Natural killer cell (primary cell): ENCODE results near the gene SPAG9. TPM values are rescaled to one million over a fixed set of nuclear protein-coding genes. Genes with fewer than 3 reads are reported as not detected.

Source experiments
- ATAC-seq, 3 donors: fragments of 150-1000 bp in 2 of 3; fragments of 200-7000 bp in 1 of 3; cut with Tn5 transposase; 1 replicate in 1 of 3; 2 replicates in 2 of 3; pipeline ENCODE4 v1.10.0; 2021; ENCODE audit warnings: mild to moderate bottlenecking in 2 of 3, moderate library complexity in 2 of 3
- DNase-seq, 2 donors: peaks; one replicate each; pipeline versions ENCODE4 v3.0.0 to v3.0.0-alpha.2; 2013 to 2021; ENCODE audit warnings: mixed read lengths in 1 of 2
- H3K27ac ChIP-seq: one replicate; pipeline ENCODE4 v1.5.1; 2013; ENCODE audit warnings: mild to moderate bottlenecking, low read length
- H3K27me3 ChIP-seq: one replicate; pipeline ENCODE4 v1.6.1; 2013; ENCODE audit warnings: low read length; ENCODE audit not compliant: control insufficient read depth, insufficient read depth
- H3K36me3 ChIP-seq: one replicate; pipeline ENCODE4 v1.6.1; 2013; ENCODE audit warnings: low read length; ENCODE audit not compliant: control insufficient read depth, insufficient read depth
- H3K4me1 ChIP-seq: one replicate; pipeline ENCODE4 v1.6.1; 2013; ENCODE audit warnings: low read length; ENCODE audit not compliant: control insufficient read depth, insufficient read depth
- H3K4me3 ChIP-seq: one replicate; pipeline ENCODE4 v1.5.1; 2013; ENCODE audit warnings: low read length
- H3K9me3 ChIP-seq: one replicate; pipeline ENCODE4 v1.6.1; 2013; ENCODE audit warnings: low read length; ENCODE audit not compliant: control insufficient read depth, insufficient read depth
- H3K27ac Mint-ChIP-seq, 2 donors: one replicate each; pipeline ENCODE4 v1.8.0; 2022; ENCODE audit warnings: mild to moderate bottlenecking in 2 of 2, mixed read lengths in 2 of 2, moderate library complexity in 1 of 2
- H3K27me3 Mint-ChIP-seq, 2 donors: one replicate each; pipeline ENCODE4 v1.8.0; 2022; ENCODE audit warnings: low read depth in 2 of 2, mixed read lengths in 2 of 2
- H3K36me3 Mint-ChIP-seq: one replicate; pipeline ENCODE4 v1.8.0; 2022; ENCODE audit warnings: mixed read lengths
- H3K4me1 Mint-ChIP-seq, 2 donors: one replicate each; pipeline ENCODE4 v1.8.0; 2022; ENCODE audit warnings: mixed read lengths in 2 of 2
- H3K4me3 Mint-ChIP-seq: one replicate; pipeline ENCODE4 v1.8.0; 2022; ENCODE audit warnings: mild to moderate bottlenecking, moderate library complexity, mixed read lengths
- H3K9me3 Mint-ChIP-seq, 2 donors: one replicate each; pipeline ENCODE4 v1.8.0; 2022; ENCODE audit warnings: mixed read lengths in 2 of 2
- WGBS: methylation state at CpG from one replicate; pipeline ENCODE4 v1.1.7; 2013; ENCODE audit warnings: missing lambda C conversion rate; ENCODE audit not compliant: insufficient coverage; 5-methylcytosine and 5-hydroxymethylcytosine counted together
- intact Hi-C: fragments of 100-400 bp; cut with micrococcal nuclease; formaldehyde crosslinking; loops from one replicate; pipeline ENCODE4 v1.14.2; 2022
- total RNA-seq, 4 donors: library from RNA; stranded (reverse); fragments of 120-200 nt in 1 of 4; gene quantifications; one replicate each; pipeline versions ENCODE4 v1.2.3 to v1.2.4, GENCODE V29; 2013 to 2022
- TF ChIP-seq, protein P1 (sequence below): fragments of 200-600 bp; IDR thresholded peaks from one replicate; pipeline ENCODE4 v1.8.0; 2022; ENCODE audit warnings: antibody characterized with exemption

The SPAG9 gene
- total RNA-seq, 3 donors from 2014 or later (not counting 1 experiment from before 2014, with no cell fraction given): 78.1 to 91.7 (median 90.3) TPM

GRCh38 chr17:51120357-51120738 lies 320 bp downstream of the SPAG9 start:
- peak; percentile 20 to 36 (median 35) for ATAC-seq
- Histone ChIP-seq H3K27ac (peak overlapping the region; percentile 89), H3K4me1 (peaks cover 27% of the 10 kb centered on the region), H3K36me3 (no peaks in the 10 kb centered on the region), H3K27me3 (no peaks in the 10 kb centered on the region), H3K4me3 (peak overlapping the region; percentile 85), H3K9me3 (no peaks in the 10 kb centered on the region)
- H3K4me3 Mint-ChIP-seq: peak overlapping the region; percentile 94
- TF ChIP-seq, protein P1, sequence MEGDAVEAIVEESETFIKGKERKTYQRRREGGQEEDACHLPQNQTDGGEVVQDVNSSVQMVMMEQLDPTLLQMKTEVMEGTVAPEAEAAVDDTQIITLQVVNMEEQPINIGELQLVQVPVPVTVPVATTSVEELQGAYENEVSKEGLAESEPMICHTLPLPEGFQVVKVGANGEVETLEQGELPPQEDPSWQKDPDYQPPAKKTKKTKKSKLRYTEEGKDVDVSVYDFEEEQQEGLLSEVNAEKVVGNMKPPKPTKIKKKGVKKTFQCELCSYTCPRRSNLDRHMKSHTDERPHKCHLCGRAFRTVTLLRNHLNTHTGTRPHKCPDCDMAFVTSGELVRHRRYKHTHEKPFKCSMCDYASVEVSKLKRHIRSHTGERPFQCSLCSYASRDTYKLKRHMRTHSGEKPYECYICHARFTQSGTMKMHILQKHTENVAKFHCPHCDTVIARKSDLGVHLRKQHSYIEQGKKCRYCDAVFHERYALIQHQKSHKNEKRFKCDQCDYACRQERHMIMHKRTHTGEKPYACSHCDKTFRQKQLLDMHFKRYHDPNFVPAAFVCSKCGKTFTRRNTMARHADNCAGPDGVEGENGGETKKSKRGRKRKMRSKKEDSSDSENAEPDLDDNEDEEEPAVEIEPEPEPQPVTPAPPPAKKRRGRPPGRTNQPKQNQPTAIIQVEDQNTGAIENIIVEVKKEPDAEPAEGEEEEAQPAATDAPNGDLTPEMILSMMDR: no peak
- intact Hi-C loops: no loop called here
- under 1% methylated on average over 42 of the region's 42 CpGs for WGBS
- no peaks in the 10 kb centered on the region for H3K27me3 Mint-ChIP-seq
- peak overlapping the region; percentile 96 to 97 for H3K27ac Mint-ChIP-seq
- H3K36me3 Mint-ChIP-seq: no peaks in the 10 kb centered on the region
- no peaks in the 10 kb centered on the region for H3K9me3 Mint-ChIP-seq
- peak in 1 of 2 donors; percentile 75 for DNase-seq
- peaks cover 42 to 51% of the 10 kb centered on the region in 2 donors for H3K4me1 Mint-ChIP-seq

- Mint-ChIP-seq H3K27ac (peak overlapping the region; percentile 96 to 97), H3K27me3 (no peaks in the 10 kb centered on the region), H3K9me3 (no peaks in the 10 kb centered on the region), H3K36me3 (no peaks in the 10 kb centered on the region), H3K4me1 (peaks cover 42 to 51% of the 10 kb centered on the region in 2 donors), H3K4me3 (peak overlapping the region; percentile 94)
- ATAC-seq (peak in 2 of 3 donors; percentile 5 to 8), DNase-seq (peak; percentile 31 to 61)
- Histone ChIP-seq H3K27me3 (no peaks in the 10 kb centered on the region), H3K36me3 (no peaks in the 10 kb centered on the region), H3K4me3 (peak overlapping the region; percentile 85), H3K9me3 (no peaks in the 10 kb centered on the region), H3K4me1 (peaks cover 27% of the 10 kb centered on the region), H3K27ac (peak overlapping the region; percentile 89)
- TF ChIP-seq, protein P1: no peak
- 1% methylated on average over 45 of the region's 49 CpGs for WGBS
- intact Hi-C loops: loop anchor here (10.0 kb wide), 1 partner anchor 85 kb away; no protein-coding TSS in a partner anchor
Observed at GRCh38 chr17:51119415-51120356, 982 bp downstream of the SPAG9 start.

DNA sequence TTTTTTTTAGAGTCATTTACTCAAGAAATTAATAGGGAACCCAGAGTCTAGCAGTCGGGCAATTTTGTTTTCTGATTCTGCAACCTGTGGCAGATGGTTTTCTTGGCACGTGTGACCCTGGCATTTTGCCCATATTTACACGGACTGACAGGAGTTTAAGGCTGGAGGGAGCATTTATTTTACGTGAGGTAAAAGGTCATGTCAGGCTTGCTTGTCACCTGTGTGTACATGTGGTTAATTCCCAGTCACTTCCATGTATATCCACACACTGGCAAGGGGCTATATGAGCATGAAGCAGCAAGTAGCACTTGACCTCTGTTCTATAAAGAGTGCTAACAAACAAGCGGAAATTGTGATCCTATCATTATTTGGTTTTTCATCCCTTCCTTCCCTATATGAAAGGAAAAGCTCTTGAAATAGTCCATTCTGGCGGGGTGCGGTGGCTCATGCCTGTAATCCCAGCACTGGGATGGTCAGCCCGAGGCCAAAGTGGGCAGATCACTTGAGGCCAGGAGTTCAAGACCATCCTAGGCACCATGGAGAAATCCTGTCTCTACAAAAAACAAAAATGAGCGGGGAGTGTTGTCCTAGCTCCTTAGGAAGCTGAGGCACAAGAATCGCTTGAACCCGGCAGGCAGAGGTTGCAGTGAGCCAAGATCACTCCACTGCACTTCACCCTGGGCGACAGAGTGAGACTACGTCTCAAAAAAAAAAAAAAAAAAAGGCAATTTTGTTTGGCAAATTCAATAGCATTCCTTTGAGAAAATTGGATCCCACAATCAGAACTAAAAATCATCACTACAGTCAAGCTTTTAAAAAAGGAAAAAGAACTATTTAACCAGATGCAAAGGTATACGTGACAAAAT lies 2.1 kb downstream of the SPAG9 start:
- DNase-seq: peak in 1 of 2 donors; percentile 36

More for the DNA sequence above, 2.1 kb downstream of the SPAG9 start:
- WGBS: 73% methylated on average over 13 of the region's 14 CpGs
- H3K36me3 Mint-ChIP-seq: no peaks in the 10 kb centered on the region
- no peaks in the 10 kb centered on the region for H3K9me3 Mint-ChIP-seq
- peak overlapping the region; percentile 94 for H3K4me3 Mint-ChIP-seq
- intact Hi-C loops: loop anchor here (10.0 kb wide), 1 partner anchor 84 kb away; no protein-coding TSS in a partner anchor
- no peaks in the 10 kb centered on the region for H3K27me3 Mint-ChIP-seq
- Histone ChIP-seq H3K4me1 (peaks cover 27% of the 10 kb centered on the region), H3K27ac (no peak overlapping the region), H3K27me3 (no peaks in the 10 kb centered on the region), H3K9me3 (no peaks in the 10 kb centered on the region), H3K36me3 (no peaks in the 10 kb centered on the region), H3K4me3 (no peak overlapping the region)
- ATAC-seq: no peak
- TF ChIP-seq, protein P1: no peak
- H3K4me1 Mint-ChIP-seq: peaks cover 42 to 51% of the 10 kb centered on the region in 2 donors
- peak overlapping the region; percentile 96 to 97 for H3K27ac Mint-ChIP-seq
